LNCAP (cell line): Measurements from ENCODE around the gene PDZD11.

ENCODE experiments used
- TF ChIP-seq, protein P1 (sequence below): fragments of 450-650 bp; IDR thresholded peaks from 2 replicates; pipeline ENCODE4 v1.5.1; 2017; ENCODE audit warnings: mild to moderate bottlenecking

PDZD11 gene

DNA sequence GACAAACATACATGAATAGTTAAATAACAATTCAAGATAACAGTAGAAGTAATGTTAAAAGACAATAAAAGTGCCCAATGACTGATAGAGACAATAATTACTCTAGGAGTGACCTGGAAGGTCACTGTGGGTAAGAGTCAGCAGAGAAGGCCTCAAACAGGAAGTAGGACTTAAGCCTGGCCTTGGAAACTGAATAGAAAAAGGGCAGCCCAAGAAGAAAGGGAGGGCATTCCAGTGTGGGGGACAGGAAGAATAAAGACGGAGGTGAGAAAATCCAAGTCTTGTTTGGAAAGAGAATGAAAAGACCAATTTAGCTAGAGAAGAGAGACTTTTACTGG lies 35.7 kb downstream of the PDZD11 start:
- TF ChIP-seq, protein P1, sequence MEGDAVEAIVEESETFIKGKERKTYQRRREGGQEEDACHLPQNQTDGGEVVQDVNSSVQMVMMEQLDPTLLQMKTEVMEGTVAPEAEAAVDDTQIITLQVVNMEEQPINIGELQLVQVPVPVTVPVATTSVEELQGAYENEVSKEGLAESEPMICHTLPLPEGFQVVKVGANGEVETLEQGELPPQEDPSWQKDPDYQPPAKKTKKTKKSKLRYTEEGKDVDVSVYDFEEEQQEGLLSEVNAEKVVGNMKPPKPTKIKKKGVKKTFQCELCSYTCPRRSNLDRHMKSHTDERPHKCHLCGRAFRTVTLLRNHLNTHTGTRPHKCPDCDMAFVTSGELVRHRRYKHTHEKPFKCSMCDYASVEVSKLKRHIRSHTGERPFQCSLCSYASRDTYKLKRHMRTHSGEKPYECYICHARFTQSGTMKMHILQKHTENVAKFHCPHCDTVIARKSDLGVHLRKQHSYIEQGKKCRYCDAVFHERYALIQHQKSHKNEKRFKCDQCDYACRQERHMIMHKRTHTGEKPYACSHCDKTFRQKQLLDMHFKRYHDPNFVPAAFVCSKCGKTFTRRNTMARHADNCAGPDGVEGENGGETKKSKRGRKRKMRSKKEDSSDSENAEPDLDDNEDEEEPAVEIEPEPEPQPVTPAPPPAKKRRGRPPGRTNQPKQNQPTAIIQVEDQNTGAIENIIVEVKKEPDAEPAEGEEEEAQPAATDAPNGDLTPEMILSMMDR = no peak

DNA sequence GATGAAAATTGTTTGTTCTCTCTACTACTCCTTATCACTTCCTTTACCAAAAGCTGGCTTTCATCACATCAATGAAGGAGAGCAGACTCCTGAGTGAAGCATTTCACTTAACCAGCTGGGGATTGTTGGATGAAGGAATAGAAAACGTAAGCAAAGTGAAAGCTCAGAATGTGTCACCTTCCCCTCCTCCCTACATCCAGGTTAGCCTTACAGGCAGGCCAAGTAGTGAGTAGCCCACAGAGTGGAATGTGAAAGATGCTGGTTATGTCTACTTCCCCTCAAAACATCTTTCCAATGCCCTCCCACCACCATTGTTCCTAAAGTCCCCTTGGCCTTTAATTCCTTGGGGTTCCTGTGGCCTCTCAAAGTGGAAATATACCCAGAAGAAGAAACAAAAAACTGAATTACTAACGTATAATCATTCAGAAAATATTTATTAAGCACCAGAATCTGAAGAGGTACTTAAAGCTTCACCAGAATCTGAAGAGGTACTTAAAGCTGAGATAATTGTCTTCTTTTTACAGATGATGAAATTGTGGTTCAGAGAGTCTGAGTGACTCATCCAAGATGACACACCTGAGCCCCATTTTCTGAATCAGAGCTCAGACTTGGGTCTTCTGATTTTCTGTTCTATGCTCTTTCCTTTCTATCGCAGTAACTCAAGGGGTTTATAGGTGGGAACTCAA lies 36.2 kb downstream of the PDZD11 start:
- TF ChIP-seq, protein P1 = no peak

DNA sequence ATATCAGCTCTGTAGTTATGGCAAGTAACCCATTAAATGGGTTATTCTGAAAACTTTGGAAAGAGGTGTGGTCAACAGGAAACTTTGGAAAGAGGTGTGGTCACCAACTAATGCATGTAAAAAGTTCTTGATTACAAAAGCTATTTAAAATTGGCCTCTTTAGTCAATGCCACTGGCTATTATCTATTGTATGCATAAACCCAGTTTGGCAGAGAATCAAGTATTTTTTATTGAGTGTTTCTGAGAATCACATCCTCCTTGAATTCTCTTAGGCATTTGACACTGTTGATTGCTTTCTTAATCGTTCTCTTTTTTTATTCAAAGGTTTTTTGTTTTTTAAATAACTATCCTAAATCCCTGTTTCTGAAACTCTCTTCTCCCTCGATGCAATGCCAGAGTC lies 37.2 kb downstream of the PDZD11 start:
- TF ChIP-seq, protein P1 = no peak

DNA sequence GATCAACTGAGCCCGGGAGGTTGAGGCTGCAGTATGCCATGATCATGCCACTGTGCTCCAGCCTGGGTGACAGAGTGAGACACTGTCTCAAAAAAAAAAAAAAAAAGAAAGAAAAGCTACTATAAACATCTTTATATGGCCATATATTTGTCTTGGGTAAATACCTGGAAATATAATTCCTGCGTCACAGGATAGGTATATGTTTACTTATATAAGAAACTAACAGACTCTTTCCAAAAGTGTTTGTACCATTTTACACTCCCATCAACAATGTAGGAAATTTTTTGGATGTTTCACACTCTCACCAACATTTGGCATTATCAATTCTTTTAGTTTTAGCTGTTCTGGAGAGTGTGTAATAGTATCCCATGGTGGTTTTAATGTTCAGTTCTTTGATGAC lies 42.5 kb downstream of the PDZD11 start:
- TF ChIP-seq, protein P1 = no peak

DNA sequence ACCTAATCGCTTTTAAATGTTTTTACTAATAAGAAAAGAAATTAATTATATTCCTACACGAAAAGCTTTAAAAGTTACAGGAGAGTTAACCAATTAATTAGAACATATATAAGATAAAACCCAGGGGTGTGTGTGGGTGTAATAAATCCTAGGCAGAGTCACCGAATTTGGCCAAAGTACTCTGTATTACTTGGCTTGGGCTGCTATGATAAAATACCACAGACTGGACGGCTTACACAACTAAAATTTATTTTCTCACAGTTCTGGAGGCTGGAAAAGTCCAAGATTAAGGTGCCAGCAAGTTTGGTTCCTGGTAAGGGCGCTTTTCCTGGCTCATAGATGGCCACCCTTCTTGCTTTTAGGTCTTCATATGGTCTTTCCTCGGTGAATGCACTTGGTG lies 44.8 kb downstream of the PDZD11 start:
- TF ChIP-seq, protein P1 = no peak

DNA sequence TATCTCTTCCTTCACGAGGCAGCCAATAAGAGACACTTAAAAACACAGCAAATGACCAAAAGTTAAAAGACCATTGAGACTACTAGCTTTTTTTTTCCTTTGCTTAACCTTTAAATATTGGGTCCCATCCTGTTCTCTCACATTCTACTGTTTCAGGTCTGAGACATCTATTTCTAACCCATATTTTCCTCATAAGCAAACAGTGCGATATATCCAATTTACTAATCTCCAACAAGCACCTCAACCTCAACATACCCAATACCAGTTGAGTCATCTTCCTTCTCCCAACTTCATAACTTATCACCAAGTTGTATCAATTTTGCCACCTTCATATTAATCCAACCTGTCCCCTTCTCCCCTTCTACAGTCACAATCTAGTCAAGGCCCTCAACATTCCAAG lies 48.2 kb downstream of the PDZD11 start:
- TF ChIP-seq, protein P1 = no peak

DNA sequence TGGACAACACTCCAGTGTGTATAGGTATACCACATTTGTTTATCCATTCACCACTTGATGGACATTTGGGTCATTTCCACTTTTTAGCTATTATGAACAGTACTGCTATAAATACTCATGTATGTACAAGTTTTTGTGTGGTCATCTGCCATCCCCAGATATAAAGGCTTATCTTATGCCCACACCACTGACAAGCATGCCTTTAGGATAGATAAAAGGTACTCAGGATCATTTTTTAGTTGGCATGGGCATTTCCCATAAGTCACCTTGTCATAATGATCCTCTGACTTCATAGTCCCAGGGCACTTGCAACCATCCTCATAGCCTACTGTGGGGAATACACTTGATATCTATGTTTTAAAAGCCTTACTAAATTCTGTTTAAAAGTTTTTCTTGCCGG lies 49.0 kb downstream of the PDZD11 start:
- TF ChIP-seq, protein P1 = no peak
